GM21515 (cell line): ENCODE results near the gene CAVIN3.

Experiments used
- ATAC-seq: cut with Tn5 transposase; IDR thresholded peaks from one replicate; pipeline ENCODE4 v1.9.1; 2021; ENCODE audit not compliant: unreplicated experiment

Gene CAVIN3

DNA sequence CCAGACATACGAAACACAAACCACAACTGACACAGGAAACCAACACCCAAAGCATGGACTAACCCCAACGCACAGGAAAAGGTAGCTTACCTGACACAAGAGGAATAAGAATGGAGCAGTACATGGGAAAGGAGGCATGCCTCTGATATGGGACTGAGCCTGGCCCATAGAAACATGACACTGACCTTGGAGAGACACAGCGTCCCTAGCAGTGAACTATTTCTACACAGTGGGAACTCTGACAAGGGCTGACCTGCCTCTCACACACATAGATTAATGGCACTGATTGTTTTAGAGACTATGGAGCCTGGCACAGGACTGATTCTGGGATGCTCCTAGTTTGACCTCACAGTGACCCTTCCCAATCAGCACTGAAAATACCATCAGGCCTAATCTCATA, 48.7 kb downstream of the CAVIN3 start:
- ATAC-seq: no peak

DNA sequence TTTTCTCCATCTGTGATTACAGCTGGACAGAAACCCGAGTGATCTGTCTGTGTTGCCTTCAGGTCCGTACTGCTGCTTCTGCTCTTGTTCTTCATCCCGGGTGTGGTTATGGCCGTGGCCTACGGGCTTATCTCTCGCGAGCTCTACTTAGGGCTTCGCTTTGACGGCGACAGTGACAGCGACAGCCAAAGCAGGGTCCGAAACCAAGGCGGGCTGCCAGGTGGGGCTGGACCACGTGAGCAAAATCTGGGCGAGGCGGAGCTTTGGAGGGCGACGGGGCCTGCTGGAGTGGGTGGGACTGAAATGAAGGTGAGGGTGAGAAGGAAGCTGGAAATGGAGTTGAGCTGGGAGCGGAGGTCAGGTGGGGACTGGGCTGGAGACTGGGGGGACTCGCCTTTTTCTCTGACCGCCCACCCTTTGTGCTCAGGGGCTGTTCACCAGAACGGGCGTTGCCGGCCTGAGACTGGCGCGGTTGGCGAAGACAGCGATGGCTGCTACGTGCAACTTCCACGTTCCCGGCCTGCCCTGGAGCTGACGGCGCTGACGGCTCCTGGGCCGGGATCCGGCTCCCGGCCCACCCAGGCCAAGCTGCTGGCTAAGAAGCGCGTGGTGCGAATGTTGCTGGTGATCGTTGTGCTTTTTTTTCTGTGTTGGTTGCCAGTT, 49.6 kb downstream of the CAVIN3 start:
- ATAC-seq: no peak

DNA sequence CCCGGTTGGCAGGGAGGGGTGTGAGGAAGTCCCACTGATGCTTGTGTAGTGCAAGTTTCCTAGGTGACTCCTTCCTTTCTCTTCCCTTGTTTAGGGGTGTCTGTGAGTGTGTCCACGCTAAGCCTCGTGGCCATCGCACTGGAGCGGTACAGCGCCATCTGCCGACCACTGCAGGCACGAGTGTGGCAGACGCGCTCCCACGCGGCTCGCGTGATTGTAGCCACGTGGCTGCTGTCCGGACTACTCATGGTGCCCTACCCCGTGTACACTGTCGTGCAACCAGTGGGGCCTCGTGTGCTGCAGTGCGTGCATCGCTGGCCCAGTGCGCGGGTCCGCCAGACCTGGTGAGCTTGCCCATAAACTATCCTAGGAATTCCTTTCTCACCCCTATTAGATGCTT, 50.3 kb downstream of the CAVIN3 start:
- no peak for ATAC-seq
